ENCODE results near the gene CHCHD3.

GRCh38 chr7:132760866-132761265 lies 321.0 kb downstream of the CHCHD3 start:
- TF ChIP-seq CEBPB (IDR thresholded peaks at IDR 0.05; ENCODE audit: low read depth, low read length) (no peak), CTCF (conservative IDR thresholded peaks at IDR 0.05; ENCODE audit: low read depth, low read length) (no peak), RFX5 (IDR thresholded peaks at IDR 0.05; ENCODE audit: low read depth, low read length) (no peak), MAZ (IDR thresholded peaks at IDR 0.05; ENCODE audit: borderline replicate concordance, low read depth, low read length) (no peak), POLR2A (IDR thresholded peaks at IDR 0.05; ENCODE audit: low read depth, low read length) (no peak), MAFK (IDR thresholded peaks at IDR 0.05; ENCODE audit: low read depth, low read length) (no peak), RAD21 (IDR thresholded peaks at IDR 0.05; ENCODE audit: low read length) (no peak), FOS (IDR thresholded peaks at IDR 0.05; ENCODE audit: low read depth, low read length) (no peak), SMC3 (IDR thresholded peaks at IDR 0.05; ENCODE audit: low read depth, low read length) (no peak), BHLHE40 (IDR thresholded peaks at IDR 0.05; ENCODE audit: low read depth, low read length) (no peak), NFE2L2 (IDR thresholded peaks at IDR 0.05; ENCODE audit: low read depth, low read length) (no peak), MXI1 (IDR thresholded peaks at IDR 0.05; ENCODE audit: borderline replicate concordance, low read depth, low read length) (no peak), RCOR1 (IDR thresholded peaks at IDR 0.05; ENCODE audit: insufficient replicate concordance, low read length) (no peak), ELK1 (IDR thresholded peaks at IDR 0.05; ENCODE audit: borderline replicate concordance, low read depth, low read length) (no peak)
